T-cell (primary cell): Measurements from ENCODE around the gene MRPS12. TPM values are rescaled to one million over a fixed set of nuclear protein-coding genes. Genes with fewer than 3 reads are reported as not detected.

Experiments used
- ATAC-seq, 4 experiments: fragments of 200-7000 bp in 3 of 4; fragments of 150-1000 bp in 1 of 4; cut with Tn5 transposase; replicated peaks in 1 of 4; 1 replicate in 3 of 4; 2 replicates in 1 of 4; pipeline ENCODE4 v1.10.0; 2021; ENCODE audit warnings: moderate library complexity in 3 of 4, mild to moderate bottlenecking in 2 of 4, moderate number of reproducible peaks in 1 of 4
- CTCF ChIA-PET, 2 donors: fragments of 300-600 bp; sonication (Branson Sonifier 250); formaldehyde crosslinking; loops; one replicate each; lab custom pipeline; 2022; ENCODE audit warnings: antibody characterized with exemption in 2 of 2; lab: Charles Lee
- POLR2A ChIA-PET, 2 donors: fragments of 300-600 bp; sonication (Branson Sonifier 250); formaldehyde crosslinking; loops; one replicate each; lab custom pipeline; 2022; ENCODE audit warnings: antibody characterized with exemption in 2 of 2; lab: Charles Lee
- DNase-seq, 35 experiments: peaks; one replicate each; pipeline versions ENCODE4 v3.0.0 to v3.0.0-alpha.2; 2013 to 2023
- H3K27ac ChIP-seq: one replicate; pipeline ENCODE4 v1.5.1; 2013; ENCODE audit warnings: low read length
- H3K27me3 ChIP-seq, 2 experiments: replicated peaks in 1 of 2; 1 replicate in 1 of 2; 2 replicates in 1 of 2; pipeline versions ENCODE4 v1.6.1 to v1.7.0; 2013; ENCODE audit warnings: low read length in 1 of 2, mixed read lengths in 1 of 2; ENCODE audit not compliant: control insufficient read depth in 2 of 2, insufficient read depth in 2 of 2; ENCODE audit errors: extremely low read depth in 1 of 2
- H3K36me3 ChIP-seq, 2 donors: 1 replicate in 1 of 2; 2 replicates in 1 of 2; pipeline versions ENCODE4 v1.6.1 to v1.7.0; 2013; ENCODE audit warnings: low read length in 1 of 2; ENCODE audit not compliant: control insufficient read depth in 2 of 2, insufficient read depth in 1 of 2; ENCODE audit errors: extremely low read depth in 1 of 2
- H3K4me1 ChIP-seq, 2 experiments: 1 replicate in 1 of 2; 2 replicates in 1 of 2; pipeline versions ENCODE4 v1.6.1 to v1.7.0; 2013; ENCODE audit warnings: low read length in 2 of 2, mixed read lengths in 1 of 2; ENCODE audit not compliant: insufficient read depth in 2 of 2, control insufficient read depth in 1 of 2; ENCODE audit errors: extremely low read depth in 1 of 2
- H3K4me3 ChIP-seq, 2 donors: 1 replicate in 1 of 2; 2 replicates in 1 of 2; pipeline versions ENCODE4 v1.5.1 to v1.7.0; 2013; ENCODE audit warnings: mild to moderate bottlenecking in 2 of 2, low read length in 1 of 2, moderate library complexity in 1 of 2; ENCODE audit not compliant: control insufficient read depth in 1 of 2; ENCODE audit errors: extremely low read depth in 1 of 2
- H3K9me3 ChIP-seq: 2 replicates; pipeline ENCODE4 v1.7.0; 2013
- H3K27ac Mint-ChIP-seq, 2 donors: one replicate each; pipeline ENCODE4 v1.8.0; 2020 to 2021; ENCODE audit warnings: mild to moderate bottlenecking in 2 of 2, mixed read lengths in 2 of 2
- H3K27me3 Mint-ChIP-seq, 2 donors: one replicate each; pipeline ENCODE4 v1.8.0; 2021 to 2022; ENCODE audit warnings: mixed read lengths in 2 of 2
- H3K36me3 Mint-ChIP-seq: one replicate; pipeline ENCODE4 v1.8.0; 2021; ENCODE audit warnings: mixed read lengths
- H3K4me1 Mint-ChIP-seq, 3 donors: one replicate each; pipeline ENCODE4 v1.8.0; 2020 to 2022; ENCODE audit warnings: mixed read lengths in 3 of 3, mild to moderate bottlenecking in 1 of 3
- H3K4me3 Mint-ChIP-seq, 3 donors: one replicate each; pipeline ENCODE4 v1.8.0; 2020 to 2022; ENCODE audit warnings: mild to moderate bottlenecking in 3 of 3, mixed read lengths in 3 of 3, moderate library complexity in 3 of 3
- H3K9me3 Mint-ChIP-seq, 3 donors: one replicate each; pipeline ENCODE4 v1.8.0; 2020 to 2022; ENCODE audit warnings: mixed read lengths in 3 of 3
- WGBS: methylation state at CpG from one replicate; pipeline ENCODE4 v1.1.5; 2013; ENCODE audit warnings: missing lambda C conversion rate; ENCODE audit not compliant: insufficient coverage; 5-methylcytosine and 5-hydroxymethylcytosine counted together
- total RNA-seq, 35 experiments: library from RNA in 6 of 35; stranded (reverse) in 6 of 35; fragments of 120-200 nt in 1 of 35; gene quantifications; one replicate each; pipeline versions ENCODE4 v1.2.1 to v1.2.4 and lab custom pipeline; 2013 to 2026

The MRPS12 gene
- total RNA-seq, 5 donors from 2014 or later (not counting 1 experiment from before 2014, with no cell fraction given) = 17.3 to 35.1 (median 32.8) TPM

DNA sequence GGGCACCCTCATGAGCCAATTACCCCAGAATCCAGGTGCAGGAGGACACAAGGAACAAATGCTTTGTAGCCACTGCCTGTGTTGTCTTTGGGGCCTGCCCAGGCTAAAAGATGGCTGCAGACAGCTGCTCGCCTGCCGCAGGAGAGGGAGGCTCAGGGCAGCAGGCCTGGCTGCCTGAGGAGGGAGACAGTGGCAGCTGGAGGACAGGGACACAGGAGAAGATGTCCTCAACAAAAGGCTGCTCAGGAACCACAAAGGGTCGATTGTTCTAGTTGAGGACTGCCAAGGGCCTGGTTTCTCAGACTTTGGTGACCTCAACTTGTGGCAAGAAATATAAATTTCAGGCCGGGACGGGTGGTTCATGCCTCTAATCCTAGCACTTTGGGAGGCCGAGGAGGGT lies 39.0 kb upstream of the MRPS12 start:
- no peak for DNase-seq
- H3K9me3 Mint-ChIP-seq = no peaks in the 10 kb centered on the region
- Histone ChIP-seq H3K27ac (no peak overlapping the region), H3K36me3 (peaks cover 13 to 26% of the 10 kb centered on the region in 2 donors), H3K4me3 (no peak overlapping the region), H3K9me3 (no peaks in the 10 kb centered on the region), H3K4me1 (peaks cover 0 to 5% of the 10 kb centered on the region in 2 experiments), H3K27me3 (no peaks in the 10 kb centered on the region)
- H3K36me3 Mint-ChIP-seq = peaks cover 10% of the 10 kb centered on the region
- H3K4me3 Mint-ChIP-seq = no peak overlapping the region
- CTCF ChIA-PET = interaction anchor here (0.5 to 0.7 kb wide), 3 partner anchors 14 to 565 kb away, joined by 3 to 4 read pairs (median 4); no protein-coding TSS in a partner anchor
- WGBS = 93% methylated on average over 5 of the region's 6 CpGs
- peaks cover 7 to 10% (median 10%) of the 10 kb centered on the region in 3 donors for H3K4me1 Mint-ChIP-seq
- POLR2A ChIA-PET = no interaction called here
- H3K27ac Mint-ChIP-seq = no peak overlapping the region
- H3K27me3 Mint-ChIP-seq = no peaks in the 10 kb centered on the region
- no peak for ATAC-seq

GRCh38 chr19:38892841-38893240 lies 37.9 kb upstream of the MRPS12 start:
- DNase-seq = no peak
- peaks cover 0 to 6% of the 10 kb centered on the region in 2 experiments for H3K4me1 ChIP-seq
- POLR2A ChIA-PET = no interaction called here
- peaks cover 10% of the 10 kb centered on the region for H3K36me3 Mint-ChIP-seq
- CTCF ChIA-PET = no interaction called here
- H3K4me1 Mint-ChIP-seq = peaks cover 9 to 17% (median 13%) of the 10 kb centered on the region in 3 donors
- no peak overlapping the region for H3K27ac Mint-ChIP-seq
- H3K27me3 Mint-ChIP-seq = no peaks in the 10 kb centered on the region
- H3K4me3 ChIP-seq = no peak overlapping the region
- H3K27me3 ChIP-seq = no peaks in the 10 kb centered on the region
- H3K9me3 Mint-ChIP-seq = no peaks in the 10 kb centered on the region
- no peak overlapping the region for H3K27ac ChIP-seq
- H3K9me3 ChIP-seq = no peaks in the 10 kb centered on the region
- peaks cover 13 to 26% of the 10 kb centered on the region in 2 donors for H3K36me3 ChIP-seq
- 100% methylated on average over 2 of the region's 5 CpGs for WGBS
- ATAC-seq = no peak
- no peak overlapping the region for H3K4me3 Mint-ChIP-seq

DNA sequence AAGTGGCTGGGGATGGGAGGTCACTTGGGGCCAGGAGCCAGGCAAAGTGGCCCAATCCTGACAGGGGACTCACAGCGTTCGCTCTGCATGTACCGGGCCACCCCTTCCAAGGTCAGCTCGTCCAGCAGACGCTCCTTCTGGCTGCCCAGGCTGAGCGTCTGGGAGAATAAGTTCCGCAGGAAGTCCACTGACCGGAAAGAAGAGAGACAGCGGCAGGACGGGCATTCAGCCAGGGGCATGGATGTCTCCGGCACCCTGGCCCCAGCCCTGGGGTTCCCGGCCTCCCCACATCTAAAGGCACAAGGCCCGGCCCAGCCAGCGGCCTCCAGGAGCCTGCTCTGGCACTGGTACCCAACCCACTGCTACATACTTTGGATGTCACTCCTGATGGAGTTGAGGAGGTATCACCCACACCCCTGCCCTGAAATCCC lies 37.4 kb upstream of the MRPS12 start:
- H3K27me3 ChIP-seq = no peaks in the 10 kb centered on the region
- no peak overlapping the region for H3K27ac ChIP-seq
- POLR2A ChIA-PET = no interaction called here
- peaks cover 10% of the 10 kb centered on the region for H3K36me3 Mint-ChIP-seq
- H3K9me3 Mint-ChIP-seq = no peaks in the 10 kb centered on the region
- no peak for ATAC-seq
- no peaks in the 10 kb centered on the region for H3K9me3 ChIP-seq
- H3K36me3 ChIP-seq = peaks cover 13 to 23% of the 10 kb centered on the region in 2 donors
- CTCF ChIA-PET = no interaction called here
- 96% methylated on average over 8 of the region's 14 CpGs for WGBS
- peaks cover 15 to 22% (median 15%) of the 10 kb centered on the region in 3 donors for H3K4me1 Mint-ChIP-seq
- DNase-seq = no peak
- no peaks in the 10 kb centered on the region for H3K27me3 Mint-ChIP-seq
- no peak overlapping the region for H3K27ac Mint-ChIP-seq
- no peak overlapping the region for H3K4me3 ChIP-seq
- peaks cover 0 to 11% of the 10 kb centered on the region in 2 experiments for H3K4me1 ChIP-seq
- H3K4me3 Mint-ChIP-seq = no peak overlapping the region

GRCh38 chr19:38894968-38895367 lies 35.8 kb upstream of the MRPS12 start:
- peaks cover 6% of the 10 kb centered on the region for H3K36me3 Mint-ChIP-seq
- no peak for ATAC-seq
- Histone ChIP-seq H3K9me3 (no peaks in the 10 kb centered on the region), H3K27ac (no peak overlapping the region), H3K36me3 (peaks cover 0 to 8% of the 10 kb centered on the region in 2 donors), H3K4me1 (peaks cover 3 to 19% of the 10 kb centered on the region in 2 experiments), H3K4me3 (no peak overlapping the region), H3K27me3 (no peaks in the 10 kb centered on the region)
- 74% methylated on average over 8 of the region's 9 CpGs for WGBS
- peaks cover 24 to 34% (median 24%) of the 10 kb centered on the region in 3 donors for H3K4me1 Mint-ChIP-seq
- no peak for DNase-seq
- H3K9me3 Mint-ChIP-seq = no peaks in the 10 kb centered on the region
- POLR2A ChIA-PET = interaction anchor here in 1 of 2 donors (0.7 kb wide), 1 partner anchor 19 kb away, joined by 5 read pairs; no protein-coding TSS in a partner anchor
- no peak overlapping the region for H3K4me3 Mint-ChIP-seq
- CTCF ChIA-PET = no interaction called here
- no peak overlapping the region for H3K27ac Mint-ChIP-seq
- no peaks in the 10 kb centered on the region for H3K27me3 Mint-ChIP-seq

DNA sequence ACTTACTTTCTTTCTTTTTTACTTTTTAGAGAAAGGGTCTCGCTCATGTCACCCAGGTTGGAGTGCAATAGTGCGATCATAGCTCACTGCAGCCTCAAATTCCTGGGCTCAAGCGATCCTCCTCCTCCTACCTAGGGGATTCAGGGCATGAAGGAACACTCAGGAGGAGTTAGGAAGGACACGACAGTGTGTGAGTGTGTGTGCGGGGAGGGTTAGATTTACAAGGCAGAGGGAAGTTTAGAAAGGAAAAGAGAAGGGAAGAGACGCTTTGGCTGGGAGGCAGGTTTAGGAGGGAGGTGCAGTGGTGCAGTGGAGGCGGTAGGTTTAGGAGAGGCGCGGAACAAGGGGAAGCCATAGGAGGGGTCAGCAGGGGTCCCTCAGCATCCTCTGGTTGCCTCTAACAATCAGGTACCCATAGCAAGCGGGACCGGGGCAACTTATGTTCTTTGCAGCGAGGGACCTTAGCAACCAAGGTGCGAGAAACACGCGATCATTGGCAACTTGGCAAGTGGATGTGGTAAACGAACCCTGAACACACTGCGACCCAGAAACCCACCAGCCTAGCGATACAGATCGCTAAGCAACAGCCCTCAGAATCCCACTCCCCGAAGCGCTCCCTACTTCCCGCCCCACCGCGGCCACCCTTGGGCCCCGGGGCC lies 31.8 kb upstream of the MRPS12 start:
- Mint-ChIP-seq H3K27me3 (no peaks in the 10 kb centered on the region), H3K9me3 (no peaks in the 10 kb centered on the region), H3K4me3 (peak overlapping the region; percentile 86 to 100 (median 93)), H3K36me3 (peaks cover 7% of the 10 kb centered on the region), H3K4me1 (peaks cover 44 to 54% (median 46%) of the 10 kb centered on the region in 3 donors), H3K27ac (peak overlapping the region; percentile 88 to 94)
- Histone ChIP-seq H3K27me3 (no peaks in the 10 kb centered on the region), H3K4me3 (peak overlapping the region; percentile 80 to 83), H3K9me3 (no peaks in the 10 kb centered on the region), H3K27ac (peak overlapping the region; percentile 92), H3K4me1 (peaks cover 9 to 28% of the 10 kb centered on the region in 2 experiments), H3K36me3 (no peaks in the 10 kb centered on the region)
- peak in 1 of 4 experiments; percentile 0 for ATAC-seq
- WGBS = 2% methylated on average over 20 of the region's 25 CpGs
- CTCF ChIA-PET = no interaction called here
- POLR2A ChIA-PET = interaction anchor here in 1 of 2 donors (0.7 kb wide), 1 partner anchor 25 kb away, joined by 3 read pairs; no protein-coding TSS in a partner anchor
- DNase-seq = peak in 9 of 35 experiments; percentile 61 to 80 (median 69)

DNA sequence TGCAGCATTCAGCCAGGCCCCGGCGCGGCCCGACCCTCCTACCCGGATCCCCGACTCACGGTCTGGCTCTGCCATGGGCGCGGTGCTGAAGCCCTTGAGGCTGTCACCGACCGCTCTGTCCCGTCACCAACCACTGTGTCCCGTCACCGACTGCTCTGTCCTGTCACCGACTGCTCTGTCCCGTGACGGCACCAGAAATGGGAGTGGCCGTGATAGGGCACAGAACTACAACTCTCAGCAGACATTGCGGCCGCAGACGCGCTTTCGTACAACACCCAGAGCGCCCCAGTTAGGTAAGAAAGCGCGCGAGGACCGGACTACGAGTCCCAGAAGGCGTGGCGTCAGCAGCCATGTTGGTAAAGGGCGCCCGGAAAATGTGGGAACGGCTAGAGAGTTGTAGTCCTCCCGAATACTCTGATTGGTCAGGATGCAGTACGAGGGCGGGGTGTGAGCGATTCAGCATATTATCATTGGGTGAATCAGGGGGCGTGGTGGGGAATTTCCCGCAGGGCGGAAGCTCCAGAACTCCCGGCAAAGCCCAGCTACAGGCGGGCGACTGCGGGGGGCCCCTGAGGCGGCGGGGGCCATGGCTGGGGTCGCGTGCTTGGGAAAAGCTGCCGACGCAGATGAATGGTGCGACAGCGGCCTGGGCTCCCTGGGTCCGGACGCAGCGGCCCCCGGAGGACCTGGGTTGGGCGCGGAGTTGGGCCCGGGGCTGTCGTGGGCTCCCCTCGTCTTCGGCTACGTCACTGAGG lies 31.1 kb upstream of the MRPS12 start, which contains the start of the genes NFKBIB and SIRT2:
Gene NFKBIB, plus strand, starts transcription at position 523 of the 755 bp plus-strand sequence. Its CDS starts 64 bp downstream, at position 587.
Gene SIRT2, minus strand, starts transcription at position 172 of the 755 bp plus-strand sequence. Its CDS starts 97 bp downstream, at position 75.
- WGBS = under 1% methylated on average over 64 of the region's 64 CpGs
- H3K4me3 Mint-ChIP-seq = peak within 1 kb of the TSS; percentile 86 to 100 (median 93)
- H3K27ac ChIP-seq = peak within 1 kb of the TSS; percentile 92
- no peaks in the 10 kb centered on the region for H3K27me3 Mint-ChIP-seq
- ChIA-PET POLR2A (interaction anchor here in 1 of 2 donors (0.5 to 2.5 kb wide), 6 partner anchors 10 to 361 kb away, joined by 3 to 11 read pairs (median 6); partner anchors contain the start of genes MRPS12, RINL and SARS2), CTCF (interaction anchor here in 1 of 2 donors (0.6 to 1.9 kb wide), 5 partner anchors 30 to 497 kb away, joined by 4 to 23 read pairs (median 7); partner anchors contain the start of genes ECH1, FAM98C, MRPS12 and SARS2)
- ATAC-seq = peak; percentile 89 to 94 (median 93)
- peaks cover 12% of the 10 kb centered on the region for H3K36me3 Mint-ChIP-seq
- H3K4me1 ChIP-seq = peaks cover 9 to 28% of the 10 kb centered on the region in 2 experiments
- H3K9me3 Mint-ChIP-seq = no peaks in the 10 kb centered on the region
- H3K27me3 ChIP-seq = no peaks in the 10 kb centered on the region
- no peaks in the 10 kb centered on the region for H3K9me3 ChIP-seq
- H3K27ac Mint-ChIP-seq = peak within 1 kb of the TSS; percentile 94
- H3K4me3 ChIP-seq = peak within 1 kb of the TSS; percentile 80 to 83
- H3K36me3 ChIP-seq = peaks cover 0 to 6% of the 10 kb centered on the region in 2 donors
- DNase-seq = peak; percentile 95 to 100 (median 99)
- peaks cover 50 to 52% (median 51%) of the 10 kb centered on the region in 3 donors for H3K4me1 Mint-ChIP-seq
